MCF 10A (cell line): Measurements from ENCODE around the gene PDILT. TPM values are rescaled to one million over a fixed set of nuclear protein-coding genes. Genes with fewer than 3 reads are reported as not detected.

Experiments
- BruUV-seq: library from RNA; stranded (reverse); fragments of 400-500 nt; replicated peaks from 2 replicates; lab custom pipeline; 2021; lab: Mats Ljungman, UMichigan
- CTCF ChIA-PET: fragments of 300-600 bp; sonication (Branson Sonifier 250); formaldehyde crosslinking; extraction: SDS; loops from one replicate; lab custom pipeline; 2021; ENCODE audit warnings: antibody characterized with exemption, inconsistent platforms; lab: Yijun Ruan, JAX
- POLR2A ChIA-PET: fragments of 300-600, 350-650 bp; sonication (Branson Sonifier 250); formaldehyde crosslinking; extraction: SDS; loops from one replicate; lab custom pipeline; 2020; ENCODE audit warnings: antibody characterized with exemption, inconsistent platforms; lab: Yijun Ruan, JAX
- DNase-seq: peaks from one replicate; pipeline ENCODE4 v3.0.0-alpha.2; 2018; ENCODE audit not compliant: unreplicated experiment
- H3K27ac Mint-ChIP-seq: one replicate; pipeline ENCODE4 v1.8.0; 2022; ENCODE audit warnings: mild to moderate bottlenecking, low read depth, mixed read lengths; ENCODE audit not compliant: unreplicated experiment
- H3K27me3 Mint-ChIP-seq: one replicate; pipeline ENCODE4 v1.8.0; 2022; ENCODE audit warnings: mixed read lengths; ENCODE audit not compliant: insufficient read depth, unreplicated experiment
- H3K36me3 Mint-ChIP-seq: one replicate; pipeline ENCODE4 v1.8.0; 2022; ENCODE audit warnings: mild to moderate bottlenecking, moderate library complexity, mixed read lengths; ENCODE audit not compliant: insufficient read depth, unreplicated experiment
- H3K4me1 Mint-ChIP-seq: one replicate; pipeline ENCODE4 v1.8.0; 2022; ENCODE audit warnings: mixed read lengths; ENCODE audit not compliant: insufficient read depth, unreplicated experiment
- H3K4me3 Mint-ChIP-seq: one replicate; pipeline ENCODE4 v1.8.0; 2022; ENCODE audit warnings: mild to moderate bottlenecking, moderate library complexity, mixed read lengths; ENCODE audit not compliant: unreplicated experiment
- H3K9me3 Mint-ChIP-seq: one replicate; pipeline ENCODE4 v1.8.0; 2022; ENCODE audit warnings: mixed read lengths; ENCODE audit not compliant: unreplicated experiment
- intact Hi-C: fragments of 100-400 bp; cut with micrococcal nuclease; formaldehyde crosslinking; loops from 2 replicates; pipeline ENCODE4 v1.14.1; 2022
- total RNA-seq: library from RNA; stranded (reverse); gene quantifications from 2 replicates; pipeline ENCODE4 v1.2.3, GENCODE V29; 2022
- TF ChIP-seq, protein P1 (sequence below): fragments of 200-600 bp; IDR thresholded peaks from one replicate; pipeline ENCODE4 v1.8.0; 2022; ENCODE audit warnings: antibody characterized with exemption, mild to moderate bottlenecking; ENCODE audit not compliant: unreplicated experiment

PDILT gene
- total RNA-seq, 1 experiment from 2014 or later = not detected

- H3K36me3 Mint-ChIP-seq = no peaks in the 10 kb centered on the region
- intact Hi-C loops = loop anchor here (1.0 to 10.0 kb wide), 3 partner anchors 476 to 779 kb away; no protein-coding TSS in a partner anchor
- H3K27ac Mint-ChIP-seq = no peak overlapping the region
- no peaks in the 10 kb centered on the region for H3K4me1 Mint-ChIP-seq
- CTCF ChIA-PET = interaction anchor here (0.5 to 18.4 kb wide), 36 partner anchors 8 to 815 kb away, joined by 3 to 537 read pairs (median 3); no protein-coding TSS in a partner anchor
- peaks cover 28% of the 10 kb centered on the region for H3K27me3 Mint-ChIP-seq
- H3K9me3 Mint-ChIP-seq = no peaks in the 10 kb centered on the region
- TF ChIP-seq, protein P1, sequence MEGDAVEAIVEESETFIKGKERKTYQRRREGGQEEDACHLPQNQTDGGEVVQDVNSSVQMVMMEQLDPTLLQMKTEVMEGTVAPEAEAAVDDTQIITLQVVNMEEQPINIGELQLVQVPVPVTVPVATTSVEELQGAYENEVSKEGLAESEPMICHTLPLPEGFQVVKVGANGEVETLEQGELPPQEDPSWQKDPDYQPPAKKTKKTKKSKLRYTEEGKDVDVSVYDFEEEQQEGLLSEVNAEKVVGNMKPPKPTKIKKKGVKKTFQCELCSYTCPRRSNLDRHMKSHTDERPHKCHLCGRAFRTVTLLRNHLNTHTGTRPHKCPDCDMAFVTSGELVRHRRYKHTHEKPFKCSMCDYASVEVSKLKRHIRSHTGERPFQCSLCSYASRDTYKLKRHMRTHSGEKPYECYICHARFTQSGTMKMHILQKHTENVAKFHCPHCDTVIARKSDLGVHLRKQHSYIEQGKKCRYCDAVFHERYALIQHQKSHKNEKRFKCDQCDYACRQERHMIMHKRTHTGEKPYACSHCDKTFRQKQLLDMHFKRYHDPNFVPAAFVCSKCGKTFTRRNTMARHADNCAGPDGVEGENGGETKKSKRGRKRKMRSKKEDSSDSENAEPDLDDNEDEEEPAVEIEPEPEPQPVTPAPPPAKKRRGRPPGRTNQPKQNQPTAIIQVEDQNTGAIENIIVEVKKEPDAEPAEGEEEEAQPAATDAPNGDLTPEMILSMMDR = peak; percentile 90
- DNase-seq = peak; percentile 51
- POLR2A ChIA-PET = no interaction called here
- no peak overlapping the region for H3K4me3 Mint-ChIP-seq
- no TSS peak for BruUV-seq
Observed at GRCh38 chr16:20383106-20384029, 21.2 kb downstream of the PDILT start.

- H3K36me3 Mint-ChIP-seq = no peaks in the 10 kb centered on the region
- no TSS peak for BruUV-seq
- H3K9me3 Mint-ChIP-seq = no peaks in the 10 kb centered on the region
- H3K27ac Mint-ChIP-seq = no peak overlapping the region
- ChIA-PET CTCF (interaction anchor here (0.5 to 18.4 kb wide), 15 partner anchors 7 to 806 kb away, joined by 3 to 537 read pairs (median 5); no protein-coding TSS in a partner anchor), POLR2A (no interaction called here)
- intact Hi-C loops = loop anchor here (10.0 kb wide), 1 partner anchor 778 kb away; no protein-coding TSS in a partner anchor
- H3K4me1 Mint-ChIP-seq = no peaks in the 10 kb centered on the region
- no peak overlapping the region for H3K4me3 Mint-ChIP-seq
- peaks cover 36% of the 10 kb centered on the region for H3K27me3 Mint-ChIP-seq
- TF ChIP-seq, protein P1 = no peak
- DNase-seq = no peak
Observed at GRCh38 chr16:20382202-20382948, 22.2 kb downstream of the PDILT start.

- intact Hi-C loops = loop anchor here (10.0 kb wide), 1 partner anchor 776 kb away; no protein-coding TSS in a partner anchor
- BruUV-seq = no TSS peak
- Mint-ChIP-seq H3K27me3 (peaks cover 41% of the 10 kb centered on the region), H3K27ac (no peak overlapping the region), H3K36me3 (no peaks in the 10 kb centered on the region), H3K4me3 (no peak overlapping the region), H3K4me1 (no peaks in the 10 kb centered on the region), H3K9me3 (no peaks in the 10 kb centered on the region)
- CTCF ChIA-PET = interaction anchor here (0.6 to 18.4 kb wide), 4 partner anchors 81 to 1155 kb away, joined by 3 to 537 read pairs (median 5); no protein-coding TSS in a partner anchor
- DNase-seq = no peak
- POLR2A ChIA-PET = no interaction called here
- TF ChIP-seq, protein P1 = no peak
Observed at GRCh38 chr16:20380782-20381181, 23.8 kb downstream of the PDILT start.
